H1 (cell line): Measurements from ENCODE around the gene NFKBIL1. TPM values are rescaled to one million over a fixed set of nuclear protein-coding genes. Genes with fewer than 3 reads are reported as not detected.

ENCODE experiments used
- CTBP2 ChIP-seq: IDR thresholded peaks from 2 replicates; pipeline ENCODE4 v1.7.0; 2011; ENCODE audit warnings: borderline replicate concordance, mild to moderate bottlenecking, moderate library complexity, mixed read lengths, low read length; ENCODE audit not compliant: insufficient read depth, insufficient read length
- SRF ChIP-seq: IDR thresholded peaks from 2 replicates; pipeline ENCODE4 v1.6.1; 2011; ENCODE audit warnings: mild to moderate bottlenecking, low read depth, low read length, moderate library complexity
- polyA plus RNA-seq, 7 experiments: library from polyadenylated mRNA; depleted of rRNA in 3 of 7; stranded (reverse) in 5 of 7; unstranded in 2 of 7; fragments of >200 nt in 5 of 7; fragments of 200-250 nt in 2 of 7; gene quantifications; 1 replicate in 5 of 7; 2 replicates in 1 of 7; 4 replicates in 1 of 7; pipeline versions ENCODE4 v1.2.1 to v1.2.3, GENCODE V29; 2011 to 2013; ENCODE audit warnings: missing spikeins in 2 of 7, mixed read lengths in 2 of 7
- total RNA-seq: library from RNA; stranded (reverse); fragmentation: NEBNext Ultra II Directional; extraction: Animal tissue kit (Norgen Biotek cat#: 25700); gene quantifications from 2 replicates; pipeline ENCODE4 v1.2.1, GENCODE V29; 2021
- TF ChIP-seq, protein P1 (sequence below), 3 experiments: IDR thresholded peaks; 1 replicate in 2 of 3; 2 replicates in 1 of 3; pipeline versions ENCODE4 v1.5.1 to v1.6.1; 2011; ENCODE audit warnings: low read length in 3 of 3, mild to moderate bottlenecking in 3 of 3, inconsistent platforms in 2 of 3, low read depth in 1 of 3, moderate library complexity in 1 of 3; ENCODE audit not compliant: insufficient read depth in 1 of 3; ENCODE audit errors: control extremely low read depth in 1 of 3

NFKBIL1 gene
- total and polyA plus RNA-seq, 2 of the 8 experiments (the other 6 are each of a cell fraction or from before 2014, with no cell fraction given), result 7.5 to 11.2 TPM

DNA sequence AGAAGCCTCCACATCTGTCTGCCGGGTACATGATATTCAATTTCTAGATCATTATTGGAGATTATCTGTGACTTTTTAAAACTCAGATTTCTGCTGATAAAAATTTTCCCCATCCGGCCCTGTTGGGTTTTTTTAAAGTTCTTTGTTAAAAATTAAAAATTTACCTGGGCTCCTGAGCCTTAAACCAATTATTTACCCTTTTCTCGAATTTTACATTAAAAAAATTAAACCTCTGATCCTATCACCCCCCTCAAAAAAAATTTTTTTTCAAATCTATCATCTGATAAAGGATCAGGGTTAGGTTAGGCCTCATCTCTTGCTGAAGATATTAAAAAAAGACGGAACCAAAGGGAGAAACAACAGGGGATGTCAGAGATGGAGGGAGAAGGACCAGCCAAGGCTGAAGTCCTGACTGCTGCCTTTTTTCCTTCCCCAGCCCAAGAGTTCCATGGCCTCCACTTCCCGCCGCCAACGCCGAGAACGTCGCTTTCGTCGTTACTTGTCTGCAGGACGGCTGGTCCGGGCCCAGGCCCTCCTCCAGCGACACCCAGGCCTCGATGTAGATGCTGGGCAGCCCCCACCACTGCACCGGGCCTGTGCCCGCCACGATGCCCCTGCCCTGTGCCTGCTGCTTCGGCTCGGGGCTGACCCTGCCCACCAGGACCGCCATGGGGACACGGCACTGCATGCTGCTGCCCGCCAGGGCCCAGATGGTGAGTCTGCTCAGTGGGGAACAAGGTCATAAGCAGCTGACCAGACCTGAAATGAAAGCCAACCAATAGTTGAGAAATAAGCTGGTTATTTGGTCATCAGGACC is 527 bp downstream of the NFKBIL1 start (continued):
- TF ChIP-seq, protein P1, sequence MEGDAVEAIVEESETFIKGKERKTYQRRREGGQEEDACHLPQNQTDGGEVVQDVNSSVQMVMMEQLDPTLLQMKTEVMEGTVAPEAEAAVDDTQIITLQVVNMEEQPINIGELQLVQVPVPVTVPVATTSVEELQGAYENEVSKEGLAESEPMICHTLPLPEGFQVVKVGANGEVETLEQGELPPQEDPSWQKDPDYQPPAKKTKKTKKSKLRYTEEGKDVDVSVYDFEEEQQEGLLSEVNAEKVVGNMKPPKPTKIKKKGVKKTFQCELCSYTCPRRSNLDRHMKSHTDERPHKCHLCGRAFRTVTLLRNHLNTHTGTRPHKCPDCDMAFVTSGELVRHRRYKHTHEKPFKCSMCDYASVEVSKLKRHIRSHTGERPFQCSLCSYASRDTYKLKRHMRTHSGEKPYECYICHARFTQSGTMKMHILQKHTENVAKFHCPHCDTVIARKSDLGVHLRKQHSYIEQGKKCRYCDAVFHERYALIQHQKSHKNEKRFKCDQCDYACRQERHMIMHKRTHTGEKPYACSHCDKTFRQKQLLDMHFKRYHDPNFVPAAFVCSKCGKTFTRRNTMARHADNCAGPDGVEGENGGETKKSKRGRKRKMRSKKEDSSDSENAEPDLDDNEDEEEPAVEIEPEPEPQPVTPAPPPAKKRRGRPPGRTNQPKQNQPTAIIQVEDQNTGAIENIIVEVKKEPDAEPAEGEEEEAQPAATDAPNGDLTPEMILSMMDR (IDR thresholded peaks at IDR 0.05; ENCODE audit: control extremely low read depth in 1 of 3, insufficient read depth in 1 of 3, low read depth in 1 of 3, low read length in 3 of 3), result no peak
- TF ChIP-seq SRF (no peak), CTBP2 (no peak)
